DMS153 treated with DMSO at 0.1 percent for 48 hours (cell line): ENCODE measurements around the gene CYCS.

Source experiments
- DNase-seq: peaks from one replicate; lab custom pipeline; 2025; ENCODE audit not compliant: unreplicated experiment; lab: John Stamatoyannopoulos, UW

CYCS gene

GRCh38 chr7:25075459-25075858 is 49.6 kb downstream of the CYCS start:
- DNase-seq, result no peak

- no peak for DNase-seq
These were observed 51.6 kb downstream of the CYCS start for GRCh38 chr7:25073451-25073850.
